K562 (cell line): ENCODE results near the gene ECSIT. TPM values are rescaled to one million over a fixed set of nuclear protein-coding genes. Genes with fewer than 3 reads are reported as not detected.

Experiments
- CREB1 ChIP-seq, 2 experiments: sonication (generic) in 1 of 2; formaldehyde crosslinking in 1 of 2; IDR thresholded peaks; 2 replicates each; pipeline versions ENCODE4 v1.6.1 to v1.8.0; 2012 to 2022; ENCODE audit warnings: inconsistent platforms in 1 of 2, mild to moderate bottlenecking in 1 of 2, missing genetic modification reagents in 1 of 2, moderate library complexity in 1 of 2
- MXI1 ChIP-seq: IDR thresholded peaks from 2 replicates; pipeline ENCODE4 v1.6.1; 2011; ENCODE audit warnings: low read depth, mild to moderate bottlenecking, improper control_type of control experiment, low read length
- NCOA1 ChIP-seq: fragments of 450-650 bp; IDR thresholded peaks from 2 replicates; pipeline ENCODE4 v1.6.1; 2016; ENCODE audit warnings: low read depth
- PCBP2 ChIP-seq: fragments of 200-400 bp; formaldehyde crosslinking; IDR thresholded peaks from 2 replicates; pipeline ENCODE4 v1.6.1; 2018; ENCODE audit warnings: low read length, low read depth, mild to moderate bottlenecking, moderate library complexity; ENCODE audit not compliant: poor library complexity, severe bottlenecking
- TBP ChIP-seq: optimal IDR thresholded peaks from 2 replicates; pipeline ENCODE3; 2011; ENCODE audit warnings: low read depth, low read length, improper control_type of control experiment
- TFE3 ChIP-seq: fragments of 450-650 bp; formaldehyde crosslinking; IDR thresholded peaks from 2 replicates; pipeline ENCODE4 v1.4.0; 2020; ENCODE audit warnings: mild to moderate bottlenecking, mixed read lengths
- ZBTB40 ChIP-seq, 2 experiments: fragments of 450-650 bp in 1 of 2; sonication (generic) in 1 of 2; formaldehyde crosslinking in 1 of 2; IDR thresholded peaks; 2 replicates each; pipeline versions ENCODE4 v1.7.1 to v1.9.0; 2016 to 2022; ENCODE audit warnings: inconsistent platforms in 1 of 2, mild to moderate bottlenecking in 1 of 2, missing genetic modification reagents in 1 of 2
- ZFPM2 ChIP-seq: fragments of 250-450 bp; sonication (Bioruptor Pico); IDR thresholded peaks from 2 replicates; pipeline ENCODE4 v1.5.1; 2022; ENCODE audit warnings: mild to moderate bottlenecking
- ZNF444 ChIP-seq: fragments of 250-450 bp; sonication (Bioruptor Pico); IDR thresholded peaks from 2 replicates; pipeline ENCODE4 v1.4.0; 2020; ENCODE audit warnings: mild to moderate bottlenecking, moderate library complexity
- ZNF589 ChIP-seq: fragments of 200-800 bp; sonication (Bioruptor generic); IDR thresholded peaks from 2 replicates; pipeline ENCODE4 v1.6.1; 2016; ENCODE audit warnings: low read depth, missing genetic modification characterization, missing compliant biosample characterization
- ZNF592 ChIP-seq: fragments of 450-650 bp; IDR thresholded peaks from 2 replicates; pipeline ENCODE4 v1.6.1; 2017; ENCODE audit warnings: antibody characterized with exemption, mild to moderate bottlenecking
- polyA plus RNA-seq, 8 experiments: library from polyadenylated mRNA; depleted of rRNA in 4 of 8; stranded (reverse) in 5 of 8; unstranded in 3 of 8; fragments of >200 nt; fragmentation: Nextera tagmentation in 2 of 8; fragmentation: Illumina TruSeq in 1 of 8; extraction: Ambion mirVana in 2 of 8; extraction: Trizol in 1 of 8; gene quantifications; 2 replicates each; pipeline versions ENCODE4 v1.2.1 to v1.2.3, GENCODE V29; 2011 to 2014; ENCODE audit warnings: inconsistent platforms in 1 of 8, missing spikeins in 1 of 8
- total RNA-seq, 7 experiments: library from RNA; depleted of rRNA in 6 of 7; stranded (reverse); fragments of >200 nt in 6 of 7; fragmentation: Illumina TruSeq in 2 of 7; extraction: Trizol in 2 of 7; gene quantifications; 2 replicates each; pipeline versions ENCODE4 v1.2.1 to v1.2.3, GENCODE V29; 2011 to 2021; ENCODE audit warnings: low replicate concordance in 1 of 7

The ECSIT gene
- total and polyA plus RNA-seq, 9 of the 15 experiments (the other 6 are each of a cell fraction or from before 2014, with no cell fraction given) = 1.1 to 82.5 (median 43.9) TPM

- TF ChIP-seq ZBTB40 (IDR thresholded peaks at IDR 0.05) (peak; percentile 92), ZBTB40 (CRISPR knock-in tag; IDR thresholded peaks at IDR 0.05) (no peak), ZNF592 (no peak), ZNF589 (CRISPR knock-in tag) (no peak), NCOA1 (peak; percentile 55; the same call in 1 of the 2 replicates), TBP (peak; percentile 76), ZFPM2 (0 out of 2 replicates have a peak, but pooled peaks have one; percentile 51), ZNF444 (CRISPR knock-in tag) (no peak), TFE3 (CRISPR knock-in tag) (no peak), MXI1 (peak; percentile 73), CREB1 (IDR thresholded peaks at IDR 0.05) (peak; percentile 18; the same call in 1 of the 2 replicates), CREB1 (CRISPR knock-in tag; IDR thresholded peaks at IDR 0.05) (peak; percentile 62), PCBP2 (no peak)
Measured at GRCh38 chr19:11528551-11529341, at the start of gene ECSIT (continued).
